ENCODE data around the gene ATP4A.
"Not testable (repeated sequence)": the region's sequence is repeated elsewhere in the genome, so short reads cannot be mapped to it uniquely, and the experiment has no call there.

Gene ATP4A

DNA sequence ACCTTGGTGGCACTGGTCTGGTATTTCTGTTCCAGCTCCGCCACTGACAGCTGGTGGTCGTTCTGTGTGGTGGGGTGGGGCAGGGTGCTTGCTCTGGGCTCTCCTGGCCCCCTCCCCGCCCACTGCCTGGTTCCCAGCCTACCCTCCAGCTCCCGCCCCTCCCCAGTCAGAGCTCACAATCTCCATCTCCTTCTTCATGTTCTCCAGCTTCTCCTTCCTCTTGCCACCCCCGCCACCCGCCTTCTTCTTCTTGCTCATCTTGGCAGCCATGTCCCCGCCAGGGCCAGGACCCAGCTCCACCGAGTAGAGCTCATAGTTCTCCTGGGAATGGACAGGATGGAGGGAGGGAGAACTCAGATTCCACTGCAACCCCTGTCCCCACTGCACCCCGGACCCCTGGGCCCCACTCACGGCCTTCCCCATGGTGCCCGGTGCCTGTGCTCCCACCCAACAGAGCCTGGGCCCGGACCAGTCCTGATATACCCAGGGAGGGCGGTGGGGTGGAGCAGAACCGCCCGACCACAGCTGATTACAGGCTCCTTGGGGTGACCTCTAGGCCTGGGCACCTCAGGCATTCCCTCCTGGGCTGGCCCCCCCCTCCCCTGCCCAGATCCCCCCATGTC is at the start of gene ATP4A:
Gene ATP4A (minus strand): TSS at position 452 of the 623 bp plus-strand sequence. CDS start 29 bp downstream, at position 423.
- no peak for DNase-seq (ENCODE audit: low read depth)
- no peak for TF ChIP-seq CTCF (IDR thresholded peaks at IDR 0.05; ENCODE audit: control insufficient read depth, extremely low read depth, insufficient read depth)
- no peak within 1 kb of the TSS for H3K4me3 ChIP-seq (ENCODE audit: low read depth, low read length)

DNA sequence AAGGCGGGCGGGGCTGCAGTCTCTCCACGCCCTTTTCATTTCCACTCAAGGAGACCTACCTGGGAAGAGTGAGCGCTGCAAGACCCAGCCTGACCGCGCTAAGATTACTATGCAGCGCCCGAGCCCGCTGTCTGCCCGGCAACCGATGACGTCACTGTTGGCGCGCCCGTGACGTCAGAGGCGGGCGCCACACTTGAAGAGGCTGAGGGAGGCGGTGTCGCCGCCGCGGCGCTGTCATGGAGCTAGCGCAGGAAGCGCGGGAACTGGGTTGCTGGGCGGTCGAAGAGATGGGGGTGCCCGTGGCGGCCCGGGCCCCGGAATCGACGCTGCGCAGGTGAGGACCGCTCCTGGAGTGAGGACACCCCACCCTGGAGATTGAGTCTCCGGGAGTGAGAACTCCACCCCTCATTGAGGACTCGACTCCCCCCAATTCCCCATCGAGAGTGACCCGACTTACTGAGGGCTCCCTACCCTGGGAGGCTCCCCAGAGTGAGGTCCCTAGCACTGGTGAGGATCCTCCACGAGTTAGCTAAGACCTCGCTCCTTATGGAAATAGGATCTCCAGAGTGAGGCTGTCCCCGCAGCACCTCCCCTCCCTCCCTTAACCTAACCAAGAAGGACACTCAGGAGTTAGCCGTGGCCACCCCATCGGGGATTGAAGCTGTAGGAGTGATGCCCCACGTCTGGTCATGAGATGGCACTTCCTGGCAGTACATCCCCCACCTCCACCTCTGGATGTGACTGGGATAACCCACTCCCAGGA is 49.3 kb upstream of the ATP4A start, which contains the start of gene HAUS5:
Gene HAUS5 (plus strand): TSS at position 177 of the 763 bp plus-strand sequence. CDS start 60 bp downstream, at position 237.
- H3K4me3 ChIP-seq (ENCODE audit: low read depth, low read length), result peak within 1 kb of the TSS; percentile 79
- 0 out of 2 replicates have a peak, but pooled peaks have one; percentile 11 for TF ChIP-seq CTCF (IDR thresholded peaks at IDR 0.05; ENCODE audit: control insufficient read depth, extremely low read depth, insufficient read depth)
- DNase-seq (ENCODE audit: low read depth), result peak; percentile 76

DNA sequence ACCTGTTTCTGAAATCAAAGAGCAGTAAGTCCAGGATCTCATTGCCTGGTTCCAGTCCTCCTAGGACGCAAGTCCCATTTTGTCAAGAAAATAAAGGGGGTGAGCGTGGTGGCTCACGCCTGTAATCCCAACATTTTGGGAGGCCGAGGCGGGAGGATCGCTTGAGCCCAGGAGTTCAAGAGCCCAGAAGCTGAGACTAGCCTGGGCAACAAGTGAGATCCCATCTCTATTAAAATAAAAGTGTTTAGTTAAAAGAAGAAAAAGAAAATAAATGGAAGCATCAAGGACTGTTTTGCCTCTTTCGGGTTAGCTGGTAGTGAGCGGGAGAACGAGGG is 48.7 kb upstream of the ATP4A start:
- TF ChIP-seq CTCF (IDR thresholded peaks at IDR 0.05; ENCODE audit: control insufficient read depth, extremely low read depth, insufficient read depth), result no peak
- no peak for DNase-seq (ENCODE audit: low read depth)
- H3K4me3 ChIP-seq (ENCODE audit: low read depth, low read length), result peak overlapping the region; percentile 79

DNA sequence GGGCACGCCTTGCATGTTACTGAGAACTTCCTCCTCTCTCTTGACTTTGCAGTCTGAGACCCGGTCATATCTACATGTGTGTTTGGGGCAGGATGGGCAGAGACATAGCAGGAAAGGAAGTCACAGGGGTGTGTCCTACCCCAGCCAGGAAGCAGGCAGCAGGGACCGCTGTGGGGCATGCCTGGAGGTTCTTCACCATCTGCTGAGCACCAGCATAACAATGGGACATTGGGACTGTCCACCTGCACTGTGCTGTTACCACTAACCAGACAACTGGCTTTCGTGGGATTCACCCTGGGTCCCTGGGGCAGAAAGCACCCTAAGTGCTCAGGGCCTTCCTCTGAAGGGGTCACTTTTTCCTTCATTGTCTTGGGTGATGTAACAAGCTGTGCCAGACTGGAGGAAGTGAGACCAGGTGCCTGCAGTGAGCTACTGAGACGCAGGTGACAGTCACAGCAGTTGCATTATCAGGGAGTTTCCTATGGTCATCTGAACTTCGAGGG is 46.4 kb upstream of the ATP4A start:
- TF ChIP-seq CTCF (IDR thresholded peaks at IDR 0.05; ENCODE audit: control insufficient read depth, extremely low read depth, insufficient read depth), result no peak
- DNase-seq (ENCODE audit: low read depth), result no peak
- no peak overlapping the region for H3K4me3 ChIP-seq (ENCODE audit: low read depth, low read length)

DNA sequence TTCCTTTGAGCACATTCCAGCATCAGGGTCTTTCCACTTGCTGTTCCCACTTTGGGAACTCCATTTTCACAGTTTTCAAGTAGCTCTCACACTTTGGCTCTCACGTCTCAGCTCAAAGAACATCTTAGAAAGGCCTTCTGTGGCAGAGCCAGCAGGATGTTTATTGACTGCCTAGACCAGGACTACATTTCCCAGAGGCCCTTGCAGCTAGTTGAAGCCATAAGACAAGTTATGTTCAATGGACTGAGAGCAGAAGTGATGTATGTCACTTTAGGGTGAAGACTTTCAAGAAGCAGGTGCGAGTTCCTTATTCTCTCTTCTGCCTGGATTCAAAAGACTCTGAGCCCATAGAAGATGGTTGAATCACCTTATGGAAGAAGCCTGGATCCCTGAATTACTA is 44.8 kb upstream of the ATP4A start:
- DNase-seq (ENCODE audit: low read depth), result no peak
- TF ChIP-seq CTCF (IDR thresholded peaks at IDR 0.05; ENCODE audit: control insufficient read depth, extremely low read depth, insufficient read depth), result no peak
- H3K4me3 ChIP-seq (ENCODE audit: low read depth, low read length), result no peak overlapping the region

GRCh38 chr19:35607661-35608060 is 44.2 kb upstream of the ATP4A start:
- TF ChIP-seq CTCF (IDR thresholded peaks at IDR 0.05; ENCODE audit: control insufficient read depth, extremely low read depth, insufficient read depth), result no peak
- DNase-seq (ENCODE audit: low read depth), result no peak
- no peak overlapping the region for H3K4me3 ChIP-seq (ENCODE audit: low read depth, low read length)

DNA sequence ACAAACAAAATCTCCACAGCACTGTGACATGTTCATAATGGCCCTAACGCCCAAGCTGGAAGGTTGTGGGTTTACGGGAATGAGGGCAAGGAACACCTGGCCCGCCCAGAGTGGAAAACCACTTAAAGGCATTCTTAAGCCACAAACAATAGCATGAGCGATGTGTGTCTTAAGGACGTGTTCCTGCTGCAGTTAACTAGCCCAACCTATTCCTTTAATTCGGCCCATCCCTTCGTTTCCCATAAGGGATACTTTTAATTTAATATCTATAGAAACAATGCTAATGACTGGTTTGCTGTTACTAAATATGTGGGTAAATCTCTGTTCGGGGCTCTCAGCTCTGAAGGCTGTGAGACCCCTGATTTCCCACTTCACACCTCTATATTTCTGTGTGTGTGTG is 43.7 kb upstream of the ATP4A start:
- DNase-seq (ENCODE audit: low read depth); H3K4me3 ChIP-seq (ENCODE audit: low read depth, low read length): not testable (repeated sequence)

GRCh38 chr19:35604436-35604835 is 41.0 kb upstream of the ATP4A start:
- H3K4me3 ChIP-seq (ENCODE audit: low read depth, low read length); DNase-seq (ENCODE audit: low read depth): not testable (repeated sequence)

Measured in LNCaP clone FGC (cell line).